Right atrium auricular region (tissue), 2 donors: ENCODE results near the gene SPDYC. TPM values are rescaled to one million over a fixed set of nuclear protein-coding genes. Genes with fewer than 3 reads are reported as not detected.
A peak's percentile ranks its signal among the peaks of the same experiment; 100 is the strongest.

Experiments used
- DNase-seq: peaks from one replicate; pipeline ENCODE4 v3.0.0-alpha.2; 2019; ENCODE audit warnings: low spot score
- H3K27ac ChIP-seq, 2 donors: fragments of 200-600 bp; sonication (generic); 1 replicate in 1 of 2; 2 replicates in 1 of 2; pipeline ENCODE4 v1.5.1; 2016 to 2019
- H3K27me3 ChIP-seq, 2 donors: fragments of 200-600 bp; sonication (generic); one replicate each; pipeline versions ENCODE4 v1.5.1 to v1.6.0; 2017 to 2019
- H3K36me3 ChIP-seq: fragments of 200-600 bp; sonication (generic); one replicate; pipeline ENCODE4 v1.5.1; 2016
- H3K4me1 ChIP-seq, 2 donors: fragments of 200-600 bp; sonication (generic); one replicate each; pipeline versions ENCODE4 v1.5.1 to v1.6.0; 2017 to 2019
- H3K4me3 ChIP-seq, 2 donors: fragments of 200-600 bp; sonication (generic); 1 replicate in 1 of 2; 2 replicates in 1 of 2; pipeline ENCODE4 v1.5.1; 2017 to 2019; ENCODE audit warnings: mild to moderate bottlenecking in 1 of 2, moderate library complexity in 1 of 2
- H3K9me3 ChIP-seq, 2 donors: fragments of 200-600 bp; sonication (generic); one replicate each; pipeline ENCODE4 v1.5.1; 2019
- total RNA-seq, 2 donors: library from RNA; depleted of rRNA; stranded (reverse); fragments of >200 nt; gene quantifications; one replicate each; pipeline ENCODE4 v1.1.0, GENCODE V29; 2016
- TF ChIP-seq, protein P1 (sequence below), 2 donors: fragments of 200-600 bp; sonication (generic); IDR thresholded peaks; one replicate each; pipeline ENCODE4 v1.5.1; 2019; ENCODE audit warnings: antibody characterized with exemption in 2 of 2

SPDYC gene
- total RNA-seq, 2 donors from 2014 or later, result not detected

DNA sequence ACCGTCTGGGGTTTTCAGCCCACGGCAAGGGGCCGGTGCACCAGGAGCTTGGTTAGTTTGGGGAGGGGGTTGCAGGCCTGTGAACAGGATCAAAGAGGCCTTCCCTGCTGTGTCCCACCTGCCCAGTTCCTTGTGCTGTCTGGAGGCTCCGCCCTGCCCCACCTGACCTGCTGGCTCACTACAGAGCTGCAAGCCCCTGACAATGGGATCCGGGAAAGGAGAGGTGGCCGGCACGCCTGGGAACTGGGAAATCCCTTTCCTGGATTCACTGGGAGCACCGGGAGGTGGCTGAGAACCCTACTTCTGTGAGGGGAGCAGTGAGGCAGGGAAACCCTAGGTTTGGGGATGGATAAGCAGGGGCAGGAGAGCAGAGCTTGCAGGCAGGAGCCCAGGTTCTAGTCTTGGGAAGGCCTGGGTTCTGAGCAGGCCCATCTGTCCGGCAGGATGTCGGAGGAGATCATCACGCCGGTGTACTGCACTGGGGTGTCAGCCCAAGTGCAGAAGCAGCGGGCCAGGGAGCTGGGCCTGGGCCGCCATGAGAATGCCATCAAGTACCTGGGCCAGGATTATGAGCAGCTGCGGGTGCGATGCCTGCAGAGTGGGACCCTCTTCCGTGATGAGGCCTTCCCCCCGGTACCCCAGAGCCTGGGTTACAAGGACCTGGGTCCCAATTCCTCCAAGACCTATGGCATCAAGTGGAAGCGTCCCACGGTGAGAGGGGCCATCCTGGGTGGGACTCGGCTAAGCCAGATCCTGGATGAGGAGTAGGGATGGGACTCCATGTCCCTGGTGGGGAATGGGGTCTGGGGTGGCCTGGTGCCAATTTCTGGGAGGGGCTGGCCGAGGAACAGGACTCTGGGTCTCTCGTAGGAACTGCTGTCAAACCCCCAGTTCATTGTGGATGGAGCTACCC, 12.5 kb downstream of the SPDYC start:
- no peak for DNase-seq
- Histone ChIP-seq H3K27me3 (no peaks in the 10 kb centered on the region), H3K4me3 (peak overlapping the region; percentile 79 to 90), H3K27ac (peak overlapping the region; percentile 89 to 95), H3K4me1 (peaks cover 0 to 23% of the 10 kb centered on the region in 2 donors), H3K9me3 (no peaks in the 10 kb centered on the region), H3K36me3 (peaks cover 19% of the 10 kb centered on the region)
- TF ChIP-seq, protein P1, sequence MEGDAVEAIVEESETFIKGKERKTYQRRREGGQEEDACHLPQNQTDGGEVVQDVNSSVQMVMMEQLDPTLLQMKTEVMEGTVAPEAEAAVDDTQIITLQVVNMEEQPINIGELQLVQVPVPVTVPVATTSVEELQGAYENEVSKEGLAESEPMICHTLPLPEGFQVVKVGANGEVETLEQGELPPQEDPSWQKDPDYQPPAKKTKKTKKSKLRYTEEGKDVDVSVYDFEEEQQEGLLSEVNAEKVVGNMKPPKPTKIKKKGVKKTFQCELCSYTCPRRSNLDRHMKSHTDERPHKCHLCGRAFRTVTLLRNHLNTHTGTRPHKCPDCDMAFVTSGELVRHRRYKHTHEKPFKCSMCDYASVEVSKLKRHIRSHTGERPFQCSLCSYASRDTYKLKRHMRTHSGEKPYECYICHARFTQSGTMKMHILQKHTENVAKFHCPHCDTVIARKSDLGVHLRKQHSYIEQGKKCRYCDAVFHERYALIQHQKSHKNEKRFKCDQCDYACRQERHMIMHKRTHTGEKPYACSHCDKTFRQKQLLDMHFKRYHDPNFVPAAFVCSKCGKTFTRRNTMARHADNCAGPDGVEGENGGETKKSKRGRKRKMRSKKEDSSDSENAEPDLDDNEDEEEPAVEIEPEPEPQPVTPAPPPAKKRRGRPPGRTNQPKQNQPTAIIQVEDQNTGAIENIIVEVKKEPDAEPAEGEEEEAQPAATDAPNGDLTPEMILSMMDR (IDR thresholded peaks at IDR 0.05), result no peak

- DNase-seq, result no peak
- Histone ChIP-seq H3K4me3 (no peak overlapping the region), H3K27me3 (no peaks in the 10 kb centered on the region), H3K36me3 (peaks cover 27% of the 10 kb centered on the region), H3K4me1 (peaks cover 0 to 23% of the 10 kb centered on the region in 2 donors), H3K27ac (peak overlapping the region in 1 of 2 donors; percentile 89), H3K9me3 (no peaks in the 10 kb centered on the region)
- TF ChIP-seq, protein P1 (IDR thresholded peaks at IDR 0.05), result no peak
Measured at GRCh38 chr11:65183201-65183891, 13.3 kb downstream of the SPDYC start.

- TF ChIP-seq, protein P1 (IDR thresholded peaks at IDR 0.05), result no peak
- H3K4me1 ChIP-seq, result peaks cover 0 to 23% of the 10 kb centered on the region in 2 donors
- no peaks in the 10 kb centered on the region for H3K9me3 ChIP-seq
- H3K27ac ChIP-seq, result no peak overlapping the region
- no peak overlapping the region for H3K4me3 ChIP-seq
- H3K36me3 ChIP-seq, result peaks cover 35% of the 10 kb centered on the region
- no peak for DNase-seq
- no peaks in the 10 kb centered on the region for H3K27me3 ChIP-seq
Measured at GRCh38 chr11:65184146-65184545, 14.1 kb downstream of the SPDYC start.

DNA sequence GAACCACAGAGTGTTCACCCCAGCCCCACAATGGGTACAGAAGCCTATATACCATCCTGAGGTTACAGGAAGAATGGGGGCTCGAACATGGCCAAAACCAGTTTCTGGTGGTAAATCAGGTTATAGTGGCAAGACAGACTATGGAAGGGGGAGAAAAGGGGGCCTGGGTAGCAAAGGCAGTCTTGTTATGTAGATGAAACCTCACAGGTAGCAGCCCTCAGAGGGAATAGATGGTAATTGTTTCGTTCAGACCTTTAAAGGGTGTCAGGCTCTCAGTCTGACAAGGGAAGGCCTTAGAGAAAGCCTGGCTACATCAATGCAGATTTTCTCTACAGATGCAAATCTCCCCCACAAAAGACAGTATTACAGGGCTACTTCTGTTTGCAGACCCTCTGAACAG, 15.1 kb downstream of the SPDYC start:
- DNase-seq, result no peak
- Histone ChIP-seq H3K4me3 (no peak overlapping the region), H3K9me3 (no peaks in the 10 kb centered on the region), H3K4me1 (peaks cover 0 to 23% of the 10 kb centered on the region in 2 donors), H3K36me3 (peaks cover 45% of the 10 kb centered on the region), H3K27ac (no peak overlapping the region), H3K27me3 (no peaks in the 10 kb centered on the region)
- TF ChIP-seq, protein P1 (IDR thresholded peaks at IDR 0.05), result no peak

- TF ChIP-seq, protein P1 (IDR thresholded peaks at IDR 0.05), result no peak
- no peaks in the 10 kb centered on the region for H3K27me3 ChIP-seq
- H3K9me3 ChIP-seq, result no peaks in the 10 kb centered on the region
- no peak for DNase-seq
- no peak overlapping the region for H3K4me3 ChIP-seq
- H3K4me1 ChIP-seq, result peaks cover 0 to 18% of the 10 kb centered on the region in 2 donors
- peaks cover 50% of the 10 kb centered on the region for H3K36me3 ChIP-seq
- H3K27ac ChIP-seq, result no peak overlapping the region
Measured at GRCh38 chr11:65185869-65186341, 15.9 kb downstream of the SPDYC start.
